ENCODE results near the gene CERS5. TPM values are rescaled to one million over a fixed set of nuclear protein-coding genes. Genes with fewer than 3 reads are reported as not detected.

The CERS5 gene
- total RNA-seq, result 10 to 100 TPM; 30.3 to 45.5 (median 40.5) TPM

DNA sequence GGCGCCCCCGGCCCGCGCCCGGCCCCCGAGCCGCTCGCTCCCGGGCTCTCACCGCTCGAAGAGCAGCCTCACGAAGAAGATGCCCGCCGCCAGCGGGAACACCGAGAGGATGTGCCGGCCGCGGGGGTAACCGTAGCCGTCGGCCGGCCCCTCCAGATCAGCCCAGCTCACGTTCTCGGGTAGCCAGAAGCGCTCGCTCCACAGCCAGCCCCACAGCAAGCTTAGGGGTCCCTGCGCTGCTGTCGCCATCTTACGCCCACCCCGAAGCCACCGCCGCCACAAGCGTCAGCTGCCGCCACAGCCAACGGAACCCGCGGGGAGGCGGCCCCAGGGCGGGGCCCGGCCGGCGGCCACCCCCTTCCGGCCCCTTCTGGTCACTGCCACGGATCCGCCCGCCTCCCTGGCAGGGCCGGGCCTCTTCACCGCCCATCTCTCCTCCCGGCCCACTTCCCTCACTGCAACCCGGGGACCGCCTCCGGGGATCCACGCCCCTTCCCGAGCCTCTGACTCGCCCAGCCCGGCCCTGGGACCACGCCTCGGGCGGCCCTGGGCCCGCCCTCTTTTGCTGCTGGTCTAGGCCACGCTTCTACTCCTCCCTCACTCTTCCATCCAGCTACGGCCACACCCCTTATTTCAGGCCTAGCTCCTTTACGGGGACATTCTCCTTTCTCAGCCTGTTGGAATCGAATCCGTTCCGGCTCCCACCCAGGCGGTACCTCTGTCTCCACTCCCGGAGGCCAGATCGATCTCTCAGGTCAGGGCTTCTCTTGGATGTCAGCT is at the start of gene CERS5:
Gene CERS5, minus strand, starts transcription at position 321 of the 780 bp plus-strand sequence. Its CDS starts 72 bp downstream, at position 249.
- H3K36me3 ChIP-seq, result no peaks in the 10 kb centered on the region
- TF ChIP-seq CTCF (IDR thresholded peaks at IDR 0.05), result peak in 4 of 5 experiments; percentile 23 to 75 (median 61)
- TF ChIP-seq EP300 (IDR thresholded peaks at IDR 0.05), result peak; percentile 62 to 86
- peak; percentile 60 to 80 for TF ChIP-seq POLR2A (IDR thresholded peaks at IDR 0.05)
- peak within 1 kb of the TSS; percentile 52 to 99 (median 73) for H3K4me3 ChIP-seq
- peak; percentile 97 for DNase-seq (ENCODE audit: low spot score in 2 of 2)
- H3K9me3 ChIP-seq, result no peaks in the 10 kb centered on the region
- peaks cover 0 to 30% (median 10%) of the 10 kb centered on the region in 4 donors for H3K4me1 ChIP-seq
- 0 to 1% methylated on average over 36 to 45 of the region's 70 CpGs for WGBS, 2 donors
- H3K27me3 ChIP-seq, result no peaks in the 10 kb centered on the region
- peak within 1 kb of the TSS; percentile 81 to 98 (median 96) for H3K27ac ChIP-seq

DNA sequence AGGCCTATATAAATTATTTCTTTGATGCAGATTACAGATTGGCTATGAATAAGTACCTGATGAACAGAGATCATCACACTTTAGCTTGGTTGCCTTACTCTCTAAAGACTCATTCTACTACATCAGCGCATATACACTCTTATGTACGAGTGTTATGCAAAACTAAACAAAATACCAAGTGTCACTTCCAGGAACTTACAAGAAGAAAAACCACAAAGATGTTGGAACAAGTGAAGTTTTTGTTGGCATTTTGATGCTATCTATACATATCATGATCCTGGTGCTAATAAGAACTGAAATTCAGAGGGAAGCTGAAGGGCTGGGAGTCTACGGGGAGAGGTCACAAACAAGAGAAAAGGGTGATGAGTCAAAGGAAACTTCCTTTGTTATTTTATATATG is 47.9 kb upstream of the CERS5 start:
- 69 to 75% methylated on average over 3 of the region's 3 CpGs for WGBS, 2 donors
- no peaks in the 10 kb centered on the region for H3K27me3 ChIP-seq
- H3K4me1 ChIP-seq, result peaks cover 0 to 25% (median 3%) of the 10 kb centered on the region in 4 donors
- peaks cover 0 to 8% (median 0%) of the 10 kb centered on the region in 3 donors for H3K36me3 ChIP-seq
- no peaks in the 10 kb centered on the region for H3K9me3 ChIP-seq
- no peak overlapping the region for H3K4me3 ChIP-seq
- no peak for DNase-seq (ENCODE audit: low spot score in 2 of 2)
- no peak overlapping the region for H3K27ac ChIP-seq
- TF ChIP-seq EP300 (IDR thresholded peaks at IDR 0.05) (no peak), POLR2A (IDR thresholded peaks at IDR 0.05) (no peak), CTCF (IDR thresholded peaks at IDR 0.05) (no peak)

DNA sequence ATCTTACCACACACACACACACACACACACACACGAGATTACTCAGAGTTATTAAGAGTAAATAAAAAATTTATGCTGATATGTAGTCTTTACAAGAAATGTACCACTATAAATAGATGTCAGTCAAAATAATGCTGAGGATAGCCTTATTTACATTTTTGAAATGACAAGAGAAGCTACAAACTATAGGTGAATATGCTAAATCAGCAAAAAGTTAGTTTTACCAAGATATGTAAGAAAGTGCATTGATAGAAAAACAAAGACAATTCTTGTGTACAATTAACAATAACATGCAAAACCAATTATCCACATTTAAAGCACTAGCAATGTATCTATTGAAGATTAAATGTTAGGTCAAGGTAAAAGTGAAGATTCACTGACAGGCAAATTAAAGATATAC is 46.8 kb upstream of the CERS5 start:
- DNase-seq (ENCODE audit: low spot score in 2 of 2), result no peak
- 27 to 35% methylated on average over 1 of the region's 1 CpG for WGBS, 2 donors
- Histone ChIP-seq H3K27ac (no peak overlapping the region), H3K27me3 (no peaks in the 10 kb centered on the region), H3K4me3 (no peak overlapping the region), H3K36me3 (peaks cover 0 to 10% (median 0%) of the 10 kb centered on the region in 3 donors), H3K4me1 (peaks cover 0 to 15% (median 0%) of the 10 kb centered on the region in 4 donors), H3K9me3 (no peaks in the 10 kb centered on the region)
- TF ChIP-seq CTCF (IDR thresholded peaks at IDR 0.05), result no peak
- TF ChIP-seq POLR2A (IDR thresholded peaks at IDR 0.05), result no peak

DNA sequence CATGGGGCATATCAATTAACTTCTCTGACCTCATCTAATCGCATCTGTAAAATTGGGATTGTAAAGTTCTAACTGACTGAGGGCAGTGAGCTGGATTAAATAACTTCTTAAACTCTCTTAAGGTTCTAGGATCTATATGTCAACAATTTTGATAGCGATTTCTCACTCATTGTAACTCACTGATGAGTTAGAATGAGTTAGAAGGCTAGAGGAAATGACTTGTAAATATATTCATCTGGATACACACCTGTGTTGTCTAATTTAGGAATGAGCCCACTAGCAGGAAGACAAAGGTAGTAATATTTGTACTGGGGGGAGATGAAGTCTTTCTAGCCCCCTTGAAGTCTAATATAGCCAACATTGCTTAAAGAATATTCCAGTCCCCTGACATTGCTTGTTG is 46.3 kb upstream of the CERS5 start:
- H3K36me3 ChIP-seq, result peaks cover 0 to 16% (median 0%) of the 10 kb centered on the region in 3 donors
- H3K27ac ChIP-seq, result peak overlapping the region in 1 of 4 donors; percentile 20
- H3K27me3 ChIP-seq, result no peaks in the 10 kb centered on the region
- H3K4me1 ChIP-seq, result peaks cover 0 to 13% (median 0%) of the 10 kb centered on the region in 4 donors
- no peaks in the 10 kb centered on the region for H3K9me3 ChIP-seq
- no peak for DNase-seq (ENCODE audit: low spot score in 2 of 2)
- TF ChIP-seq POLR2A (IDR thresholded peaks at IDR 0.05), result no peak
- no peak for TF ChIP-seq EP300 (IDR thresholded peaks at IDR 0.05)
- TF ChIP-seq CTCF (IDR thresholded peaks at IDR 0.05), result no peak
- H3K4me3 ChIP-seq, result no peak overlapping the region
- WGBS, 2 donors, result 85 to 90% methylated on average over 2 of the region's 2 CpGs

DNA sequence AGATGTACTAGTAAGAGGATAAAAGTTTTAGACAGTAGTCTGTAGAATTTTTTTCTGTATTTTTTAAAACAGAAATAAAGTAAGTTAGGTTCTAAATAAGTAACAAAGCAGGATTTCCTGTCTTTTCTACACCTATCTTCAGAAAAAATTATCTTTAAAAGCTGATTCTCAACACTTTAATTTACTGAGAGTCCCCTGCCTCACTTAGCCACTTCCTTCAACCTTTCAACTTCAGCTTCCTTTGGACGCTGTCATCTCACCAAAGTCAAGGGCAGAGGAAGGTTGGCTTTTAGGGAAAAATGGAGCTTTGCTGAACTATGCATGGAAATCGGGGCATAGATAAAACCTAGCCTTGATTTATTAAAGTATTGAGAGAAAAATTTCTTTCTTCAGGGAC is 44.9 kb upstream of the CERS5 start:
- peak overlapping the region in 2 of 4 donors; percentile 64 to 74 for H3K27ac ChIP-seq
- DNase-seq (ENCODE audit: low spot score in 2 of 2), result no peak
- H3K27me3 ChIP-seq, result no peaks in the 10 kb centered on the region
- whole genome bisulfite sequencing, 2 donors, result 45 to 64% methylated on average over 2 of the region's 2 CpGs
- H3K9me3 ChIP-seq, result no peaks in the 10 kb centered on the region
- no peak overlapping the region for H3K4me3 ChIP-seq
- peaks cover 0 to 18% (median 0%) of the 10 kb centered on the region in 3 donors for H3K36me3 ChIP-seq
- no peak for TF ChIP-seq CTCF (IDR thresholded peaks at IDR 0.05)
- TF ChIP-seq EP300 (IDR thresholded peaks at IDR 0.05), result no peak
- TF ChIP-seq POLR2A (IDR thresholded peaks at IDR 0.05), result no peak
- peaks cover 0 to 13% (median 0%) of the 10 kb centered on the region in 4 donors for H3K4me1 ChIP-seq
